GM23338 (cell line): Measurements from ENCODE around the gene ALX3. TPM values are rescaled to one million over a fixed set of nuclear protein-coding genes. Genes with fewer than 3 reads are reported as not detected.

ENCODE experiments used
- ATAC-seq: fragments of 200-7000 bp; cut with Tn5 transposase; 3 replicates; pipeline ENCODE4 v1.9.1; 2020
- DNase-seq: peaks from one replicate; pipeline ENCODE4 v3.0.0-alpha.2; 2015; ENCODE audit warnings: low spot score
- H2AFZ ChIP-seq: fragments of 200-600 bp; sonication (generic); 2 replicates; pipeline ENCODE4 v1.8.0; 2016; ENCODE audit warnings: antibody characterized with exemption, mild to moderate bottlenecking, moderate library complexity
- H3F3A ChIP-seq: fragments of 200-600 bp; sonication (generic); replicated peaks from 2 replicates; pipeline ENCODE4 v1.8.0; 2017; ENCODE audit warnings: antibody characterized with exemption, mixed run types, low read depth
- H3K27ac ChIP-seq: fragments of 200-600 bp; sonication (generic); 2 replicates; pipeline ENCODE4 v1.6.1; 2016; ENCODE audit warnings: low read depth
- H3K27me3 ChIP-seq: fragments of 200-600 bp; sonication (generic); 2 replicates; pipeline ENCODE4 v1.8.0; 2016; ENCODE audit warnings: mild to moderate bottlenecking, mixed run types, moderate library complexity; ENCODE audit not compliant: insufficient read depth
- H3K36me3 ChIP-seq: fragments of 200-600 bp; sonication (generic); 2 replicates; pipeline ENCODE4 v1.8.0; 2016; ENCODE audit warnings: mild to moderate bottlenecking; ENCODE audit not compliant: insufficient read depth
- H3K4me1 ChIP-seq: fragments of 200-600 bp; sonication (generic); 2 replicates; pipeline ENCODE4 v1.8.0; 2016; ENCODE audit warnings: mild to moderate bottlenecking, moderate library complexity; ENCODE audit not compliant: insufficient read depth
- H3K4me2 ChIP-seq: fragments of 200-600 bp; sonication (generic); 2 replicates; pipeline ENCODE4 v1.7.1; 2017; ENCODE audit warnings: mixed run types
- H3K4me3 ChIP-seq: fragments of 200-600 bp; sonication (generic); 2 replicates; pipeline ENCODE4 v1.6.1; 2016; ENCODE audit warnings: mixed run types
- H3K79me2 ChIP-seq: fragments of 200-600 bp; sonication (generic); replicated peaks from 2 replicates; pipeline ENCODE4 v1.8.0; 2017; ENCODE audit warnings: mild to moderate bottlenecking; ENCODE audit not compliant: insufficient read depth
- H3K9me2 ChIP-seq: fragments of 200-600 bp; sonication (generic); 2 replicates; pipeline ENCODE4 v1.8.0; 2017; ENCODE audit not compliant: insufficient read depth
- H4K20me1 ChIP-seq: fragments of 200-600 bp; sonication (generic); replicated peaks from 2 replicates; pipeline ENCODE4 v1.8.0; 2017; ENCODE audit warnings: mild to moderate bottlenecking; ENCODE audit not compliant: insufficient read depth
- H3K27ac Mint-ChIP-seq: 2 replicates; pipeline ENCODE4 v1.8.0; 2020; ENCODE audit warnings: inconsistent platforms, mild to moderate bottlenecking, moderate library complexity, mixed read lengths
- H3K27me3 Mint-ChIP-seq: 3 replicates; pipeline ENCODE4 v1.8.0; 2022; ENCODE audit warnings: low read depth, mild to moderate bottlenecking, moderate library complexity, mixed read lengths, inconsistent platforms; ENCODE audit not compliant: insufficient read depth, poor library complexity
- H3K36me3 Mint-ChIP-seq: 3 replicates; pipeline ENCODE4 v1.8.0; 2021; ENCODE audit warnings: low read depth, mild to moderate bottlenecking, inconsistent platforms, moderate library complexity, mixed read lengths
- H3K4me1 Mint-ChIP-seq: 3 replicates; pipeline ENCODE4 v1.8.0; 2020; ENCODE audit warnings: mild to moderate bottlenecking, inconsistent platforms, mixed read lengths
- H3K4me3 Mint-ChIP-seq: 3 replicates; pipeline ENCODE4 v1.8.0; 2021; ENCODE audit warnings: moderate library complexity, mild to moderate bottlenecking, inconsistent platforms, mixed read lengths
- H3K9me3 Mint-ChIP-seq: 3 replicates; pipeline ENCODE4 v1.8.0; 2020; ENCODE audit warnings: moderate library complexity, mild to moderate bottlenecking, inconsistent platforms, mixed read lengths
- CREB1 ChIP-seq: fragments of 250-450 bp; sonication (Bioruptor Pico); IDR thresholded peaks from 2 replicates; pipeline ENCODE4 v1.5.0; 2020; ENCODE audit warnings: low read depth, mild to moderate bottlenecking, moderate library complexity
- EZH2 ChIP-seq: fragments of 200-600 bp; sonication (generic); IDR thresholded peaks from one replicate; pipeline ENCODE4 v1.8.0; 2017; ENCODE audit warnings: antibody characterized with exemption, mild to moderate bottlenecking, low read depth; ENCODE audit not compliant: unreplicated experiment
- EZH2phosphoT487 ChIP-seq: fragments of 200-600 bp; sonication (generic); IDR thresholded peaks from one replicate; pipeline ENCODE4 v1.8.1; 2018; ENCODE audit warnings: antibody characterized with exemption; ENCODE audit not compliant: unreplicated experiment
- JUNB ChIP-seq: IDR thresholded peaks from one replicate; pipeline ENCODE4 v1.6.1; 2016; ENCODE audit warnings: antibody characterized with exemption; ENCODE audit not compliant: unreplicated experiment
- NANOG ChIP-seq: IDR thresholded peaks from 2 replicates; pipeline ENCODE4 v1.6.1; 2016; ENCODE audit warnings: antibody characterized with exemption, borderline replicate concordance
- ZNF331 ChIP-seq: fragments of 250-450 bp; sonication (Bioruptor Pico); IDR thresholded peaks from 2 replicates; pipeline ENCODE4 v1.5.0; 2020; ENCODE audit warnings: low read depth, mild to moderate bottlenecking, moderate library complexity
- polyA plus RNA-seq: library from polyadenylated mRNA; unstranded; fragments of >200 nt; fragmentation: Nextera tagmentation; extraction: Ambion mirVana; gene quantifications from 2 replicates; pipeline ENCODE4 v1.2.1, GENCODE V29; 2016
- total RNA-seq: library from RNA; depleted of rRNA; stranded (reverse); fragments of >200 nt; shearing (Covaris generic); gene quantifications from 2 replicates; pipeline ENCODE4 v1.2.3, GENCODE V29; 2014
- TF ChIP-seq, protein P1 (sequence below), 2 experiments: fragments of 200-600 bp in 1 of 2; sonication (generic) in 1 of 2; conservative IDR thresholded peaks; 2 replicates each; pipeline versions ENCODE4 v1.5.1 to v1.6.1; 2016 to 2017; ENCODE audit warnings: antibody characterized with exemption in 2 of 2, low read depth in 2 of 2, mild to moderate bottlenecking in 2 of 2, moderate library complexity in 1 of 2
- TF ChIP-seq, protein P2 (sequence below): IDR thresholded peaks from one replicate; pipeline ENCODE4 v1.6.1; 2018; ENCODE audit warnings: antibody characterized with exemption; ENCODE audit not compliant: unreplicated experiment
- TF ChIP-seq, protein P3 (sequence below): IDR thresholded peaks from 2 replicates; pipeline ENCODE4 v1.6.1; 2016; ENCODE audit warnings: antibody characterized with exemption

ALX3 gene
- total and polyA plus RNA-seq, 2 experiments from 2014 or later = not detected

DNA sequence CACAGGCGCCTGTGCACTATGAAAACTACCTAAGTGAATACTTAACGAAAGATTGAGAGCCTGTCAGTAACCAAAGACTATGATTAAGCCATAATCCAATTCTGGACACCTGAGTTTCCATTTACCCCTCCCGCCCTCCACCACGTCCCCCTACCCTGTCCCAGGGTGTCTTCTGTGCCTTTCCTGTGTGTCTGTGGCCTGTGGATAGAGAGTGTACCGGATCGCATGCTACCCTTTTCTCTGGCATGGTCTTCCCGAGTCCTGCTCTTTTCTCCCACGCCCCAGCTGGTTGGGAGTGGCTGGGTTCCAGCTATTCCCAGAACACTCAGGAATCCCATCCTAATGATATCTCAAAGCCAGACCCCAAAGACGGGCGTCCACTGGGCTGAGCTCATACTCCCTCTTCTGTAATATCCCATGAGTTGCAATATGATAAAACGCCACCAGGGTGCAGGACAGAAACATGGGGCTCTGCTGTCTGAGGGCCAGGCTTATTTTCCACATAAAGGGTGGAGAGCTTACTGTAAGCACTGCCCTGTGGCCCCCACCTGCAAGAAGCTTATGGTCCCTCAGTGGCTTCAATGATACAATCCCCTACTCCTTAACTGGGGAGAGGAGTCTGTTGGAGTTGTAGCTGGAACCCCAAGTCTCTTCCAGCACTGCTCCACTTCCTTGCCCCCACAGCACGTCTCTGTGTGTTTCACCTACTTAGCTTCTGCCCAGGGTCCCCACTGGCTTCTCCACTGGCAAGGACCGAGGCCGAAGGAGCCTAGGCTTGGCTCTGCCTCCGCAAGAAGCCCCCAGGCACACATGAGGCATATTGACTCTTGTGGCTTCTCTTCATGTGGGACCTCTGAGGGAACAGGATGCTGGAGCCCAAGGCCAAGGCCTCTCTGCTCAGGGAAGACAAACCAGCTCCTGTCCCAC is 17.6 kb upstream of the ALX3 start:
- Mint-ChIP-seq H3K36me3 (no peaks in the 10 kb centered on the region; the same call in 2 of the 3 replicates), H3K27ac (no peak overlapping the region)

DNA sequence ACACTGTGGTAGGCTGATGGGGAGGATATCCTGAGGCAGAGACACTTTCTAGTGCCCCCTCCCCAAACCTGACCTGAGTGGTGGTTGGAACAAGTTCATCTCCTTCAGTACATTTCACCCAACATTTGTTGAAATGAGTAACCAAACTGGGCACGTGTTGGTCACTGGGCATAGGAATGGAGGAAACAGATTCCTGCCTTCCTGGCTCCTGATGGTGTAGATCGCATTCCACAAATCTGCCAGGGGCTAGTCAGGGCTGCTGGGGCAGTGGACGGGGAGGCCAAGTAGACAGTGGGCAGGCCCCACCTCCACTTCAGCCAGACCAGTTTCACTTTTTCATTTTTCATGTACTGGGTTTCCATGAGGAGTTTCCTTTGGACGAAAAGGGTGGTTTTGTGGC is 16.5 kb upstream of the ALX3 start:
- Histone ChIP-seq H3K4me3 (no peak overlapping the region), H3K27me3 (peaks cover 61% of the 10 kb centered on the region), H3K4me1 (peaks cover 21% of the 10 kb centered on the region), H3K36me3 (no peaks in the 10 kb centered on the region), H2AFZ (no peak overlapping the region), H3K79me2 (no peaks in the 10 kb centered on the region), H3K27ac (no peak overlapping the region), H3K4me2 (no peak overlapping the region), H3K9me2 (no peaks in the 10 kb centered on the region), H4K20me1 (peaks cover 7% of the 10 kb centered on the region; the same call in 1 of the 2 replicates), H3F3A (no peaks in the 10 kb centered on the region)
- Mint-ChIP-seq H3K4me1 (peaks cover 35% of the 10 kb centered on the region), H3K9me3 (no peaks in the 10 kb centered on the region), H3K27me3 (peaks cover 62% of the 10 kb centered on the region), H3K4me3 (no peak overlapping the region), H3K27ac (no peak overlapping the region), H3K36me3 (no peaks in the 10 kb centered on the region; the same call in 2 of the 3 replicates)
- ATAC-seq = no peak
- no peak for DNase-seq
- TF ChIP-seq, protein P1, sequence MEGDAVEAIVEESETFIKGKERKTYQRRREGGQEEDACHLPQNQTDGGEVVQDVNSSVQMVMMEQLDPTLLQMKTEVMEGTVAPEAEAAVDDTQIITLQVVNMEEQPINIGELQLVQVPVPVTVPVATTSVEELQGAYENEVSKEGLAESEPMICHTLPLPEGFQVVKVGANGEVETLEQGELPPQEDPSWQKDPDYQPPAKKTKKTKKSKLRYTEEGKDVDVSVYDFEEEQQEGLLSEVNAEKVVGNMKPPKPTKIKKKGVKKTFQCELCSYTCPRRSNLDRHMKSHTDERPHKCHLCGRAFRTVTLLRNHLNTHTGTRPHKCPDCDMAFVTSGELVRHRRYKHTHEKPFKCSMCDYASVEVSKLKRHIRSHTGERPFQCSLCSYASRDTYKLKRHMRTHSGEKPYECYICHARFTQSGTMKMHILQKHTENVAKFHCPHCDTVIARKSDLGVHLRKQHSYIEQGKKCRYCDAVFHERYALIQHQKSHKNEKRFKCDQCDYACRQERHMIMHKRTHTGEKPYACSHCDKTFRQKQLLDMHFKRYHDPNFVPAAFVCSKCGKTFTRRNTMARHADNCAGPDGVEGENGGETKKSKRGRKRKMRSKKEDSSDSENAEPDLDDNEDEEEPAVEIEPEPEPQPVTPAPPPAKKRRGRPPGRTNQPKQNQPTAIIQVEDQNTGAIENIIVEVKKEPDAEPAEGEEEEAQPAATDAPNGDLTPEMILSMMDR (conservative IDR thresholded peaks at IDR 0.05; ENCODE audit: low read depth in 2 of 2) = no peak
- TF ChIP-seq NANOG = no peak
- no peak for TF ChIP-seq EZH2
- TF ChIP-seq CREB1 (CRISPR knock-in tag) = no peak
- TF ChIP-seq JUNB = no peak
- no peak for TF ChIP-seq EZH2phosphoT487
- TF ChIP-seq, protein P2, sequence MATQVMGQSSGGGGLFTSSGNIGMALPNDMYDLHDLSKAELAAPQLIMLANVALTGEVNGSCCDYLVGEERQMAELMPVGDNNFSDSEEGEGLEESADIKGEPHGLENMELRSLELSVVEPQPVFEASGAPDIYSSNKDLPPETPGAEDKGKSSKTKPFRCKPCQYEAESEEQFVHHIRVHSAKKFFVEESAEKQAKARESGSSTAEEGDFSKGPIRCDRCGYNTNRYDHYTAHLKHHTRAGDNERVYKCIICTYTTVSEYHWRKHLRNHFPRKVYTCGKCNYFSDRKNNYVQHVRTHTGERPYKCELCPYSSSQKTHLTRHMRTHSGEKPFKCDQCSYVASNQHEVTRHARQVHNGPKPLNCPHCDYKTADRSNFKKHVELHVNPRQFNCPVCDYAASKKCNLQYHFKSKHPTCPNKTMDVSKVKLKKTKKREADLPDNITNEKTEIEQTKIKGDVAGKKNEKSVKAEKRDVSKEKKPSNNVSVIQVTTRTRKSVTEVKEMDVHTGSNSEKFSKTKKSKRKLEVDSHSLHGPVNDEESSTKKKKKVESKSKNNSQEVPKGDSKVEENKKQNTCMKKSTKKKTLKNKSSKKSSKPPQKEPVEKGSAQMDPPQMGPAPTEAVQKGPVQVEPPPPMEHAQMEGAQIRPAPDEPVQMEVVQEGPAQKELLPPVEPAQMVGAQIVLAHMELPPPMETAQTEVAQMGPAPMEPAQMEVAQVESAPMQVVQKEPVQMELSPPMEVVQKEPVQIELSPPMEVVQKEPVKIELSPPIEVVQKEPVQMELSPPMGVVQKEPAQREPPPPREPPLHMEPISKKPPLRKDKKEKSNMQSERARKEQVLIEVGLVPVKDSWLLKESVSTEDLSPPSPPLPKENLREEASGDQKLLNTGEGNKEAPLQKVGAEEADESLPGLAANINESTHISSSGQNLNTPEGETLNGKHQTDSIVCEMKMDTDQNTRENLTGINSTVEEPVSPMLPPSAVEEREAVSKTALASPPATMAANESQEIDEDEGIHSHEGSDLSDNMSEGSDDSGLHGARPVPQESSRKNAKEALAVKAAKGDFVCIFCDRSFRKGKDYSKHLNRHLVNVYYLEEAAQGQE = no peak
- TF ChIP-seq, protein P3, sequence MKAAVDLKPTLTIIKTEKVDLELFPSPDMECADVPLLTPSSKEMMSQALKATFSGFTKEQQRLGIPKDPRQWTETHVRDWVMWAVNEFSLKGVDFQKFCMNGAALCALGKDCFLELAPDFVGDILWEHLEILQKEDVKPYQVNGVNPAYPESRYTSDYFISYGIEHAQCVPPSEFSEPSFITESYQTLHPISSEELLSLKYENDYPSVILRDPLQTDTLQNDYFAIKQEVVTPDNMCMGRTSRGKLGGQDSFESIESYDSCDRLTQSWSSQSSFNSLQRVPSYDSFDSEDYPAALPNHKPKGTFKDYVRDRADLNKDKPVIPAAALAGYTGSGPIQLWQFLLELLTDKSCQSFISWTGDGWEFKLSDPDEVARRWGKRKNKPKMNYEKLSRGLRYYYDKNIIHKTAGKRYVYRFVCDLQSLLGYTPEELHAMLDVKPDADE = no peak
- TF ChIP-seq ZNF331 (CRISPR knock-in tag) = no peak

More for the DNA sequence above, 17.6 kb upstream of the ALX3 start:
- DNase-seq (peak; percentile 87), ATAC-seq (peak; percentile 66)
- Mint-ChIP-seq H3K4me3 (no peak overlapping the region), H3K4me1 (peaks cover 27% of the 10 kb centered on the region), H3K9me3 (no peaks in the 10 kb centered on the region), H3K27me3 (peaks cover 51% of the 10 kb centered on the region)
- H2AFZ ChIP-seq = no peak overlapping the region
- no peak for TF ChIP-seq EZH2
- TF ChIP-seq, protein P1 (conservative IDR thresholded peaks at IDR 0.05; ENCODE audit: low read depth in 2 of 2) = peak; percentile 68 to 75
- TF ChIP-seq, protein P3 = no peak
- H3K4me2 ChIP-seq = no peak overlapping the region
- H4K20me1 ChIP-seq = peaks cover 7% of the 10 kb centered on the region; the same call in 1 of the 2 replicates
- H3K4me3 ChIP-seq = no peak overlapping the region
- H3K36me3 ChIP-seq = no peaks in the 10 kb centered on the region
- H3K4me1 ChIP-seq = peaks cover 13% of the 10 kb centered on the region
- no peak overlapping the region for H3K27ac ChIP-seq
- peaks cover 49% of the 10 kb centered on the region for H3K27me3 ChIP-seq
- no peaks in the 10 kb centered on the region for H3K9me2 ChIP-seq
- no peaks in the 10 kb centered on the region for H3K79me2 ChIP-seq
- no peaks in the 10 kb centered on the region for H3F3A ChIP-seq
